Measurements from ENCODE around the gene C9orf50.

- TF ChIP-seq CTCF (conservative IDR thresholded peaks at IDR 0.05), result no peak
- no peak for TF ChIP-seq ZFX (IDR thresholded peaks at IDR 0.05)
Measured at GRCh38 chr9:129640086-129640870, 19.4 kb upstream of the C9orf50 start.

All from C4-2B (cell line).